Epithelial cell of proximal tubule (primary cell): ENCODE results near the gene RIBC1. TPM values are rescaled to one million over a fixed set of nuclear protein-coding genes. Genes with fewer than 3 reads are reported as not detected.

ENCODE experiments used
- DNase-seq: peaks from one replicate; pipeline ENCODE4 v3.0.0-alpha.2; 2011; ENCODE audit warnings: low read depth
- H3K4me3 ChIP-seq: 2 replicates; pipeline ENCODE4 v1.5.1; 2011; ENCODE audit warnings: low read depth, mild to moderate bottlenecking, low read length
- CTCF ChIP-seq: conservative IDR thresholded peaks from 2 replicates; pipeline ENCODE4 v1.5.1; 2012; ENCODE audit warnings: low read depth, mild to moderate bottlenecking, low read length
- total RNA-seq: library from RNA; depleted of rRNA; stranded (reverse); fragments of >200 nt; gene quantifications from 2 replicates; pipeline ENCODE4 v1.2.3, GENCODE V29; 2015

RIBC1 gene
- total RNA-seq, 1 donor from 2014 or later = 0.92 TPM

- no peak for TF ChIP-seq CTCF
- no peak for DNase-seq
- peak within 1 kb of the TSS; percentile 85 for H3K4me3 ChIP-seq
Observed at GRCh38 chrX:53433651-53434639, 11.3 kb downstream of the RIBC1 start, which contains the start of gene HSD17B10. Gene HSD17B10, minus strand, starts transcription at chrX:53434370. Its CDS starts 25 bp downstream, at chrX:53434345.

DNA sequence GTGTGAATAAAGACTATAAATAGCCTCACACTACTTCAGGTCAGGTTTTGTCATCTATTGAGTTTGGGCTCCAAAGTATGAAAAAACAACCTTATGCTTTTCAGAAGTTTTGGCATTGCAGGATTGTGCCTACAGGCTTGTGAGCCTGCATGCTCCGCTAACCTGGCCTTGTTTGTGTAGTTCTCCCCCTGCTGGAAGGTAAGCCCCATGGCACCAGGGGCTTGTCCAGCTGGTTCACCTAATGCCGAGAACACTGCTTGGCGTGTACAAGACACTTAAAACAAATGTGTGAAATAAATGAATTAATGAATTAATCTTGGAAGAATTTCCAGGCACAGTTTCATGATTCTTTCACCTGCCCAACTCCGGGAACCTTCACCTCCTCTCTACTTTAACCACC is 13.3 kb downstream of the RIBC1 start:
- DNase-seq = no peak
- H3K4me3 ChIP-seq = no peak overlapping the region
- peak; percentile 72 for TF ChIP-seq CTCF

DNA sequence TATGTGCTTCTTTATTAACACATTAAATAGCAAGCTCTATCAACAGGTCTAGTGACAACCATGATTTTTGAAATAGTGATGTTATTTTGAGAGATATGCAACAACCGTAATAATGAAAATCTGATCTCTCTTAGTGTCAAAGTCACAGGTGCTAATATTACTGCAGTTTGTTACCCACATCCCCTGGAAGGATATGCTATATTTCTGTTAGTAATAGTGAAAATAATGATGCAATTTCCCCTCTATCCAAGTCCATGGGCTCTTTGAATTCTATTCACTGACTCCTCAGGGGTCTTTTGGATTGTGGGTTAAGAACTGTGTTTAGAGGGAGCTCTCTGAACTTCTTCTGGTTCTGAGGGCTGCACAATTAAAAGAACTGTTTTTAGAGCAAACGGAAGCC is 14.5 kb downstream of the RIBC1 start:
- no peak for TF ChIP-seq CTCF

DNA sequence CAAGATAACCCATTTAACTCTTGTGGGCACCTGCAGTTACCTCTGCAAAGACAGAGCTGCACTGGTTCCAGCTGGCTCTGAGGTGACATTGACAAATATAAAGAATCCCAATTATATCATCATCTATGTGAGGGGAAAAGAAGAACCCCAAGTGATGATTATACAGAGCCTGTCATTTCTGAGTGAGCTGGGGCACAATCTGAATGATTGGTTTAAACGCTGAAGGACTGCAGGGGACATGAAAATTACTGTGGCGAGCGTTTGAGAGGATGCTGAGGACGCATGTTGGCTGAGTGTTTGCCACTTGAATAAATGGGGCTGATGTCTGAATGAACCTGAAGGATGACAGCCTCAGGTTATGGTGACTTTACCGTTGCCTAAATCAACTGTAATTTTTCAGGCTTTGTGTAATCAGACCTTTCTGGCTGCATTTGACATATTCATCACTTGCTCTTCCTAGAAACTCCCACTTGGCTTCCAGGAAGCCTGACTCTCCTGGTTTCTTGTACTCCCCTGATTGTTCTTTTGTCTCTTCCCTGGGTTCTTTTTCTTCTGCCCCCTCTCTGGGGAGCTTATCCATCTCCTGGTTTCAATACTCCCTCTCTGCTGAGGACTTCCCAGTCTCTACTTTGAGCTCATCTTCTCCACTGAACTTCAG is 15.6 kb downstream of the RIBC1 start:
- no peak for TF ChIP-seq CTCF
- no peak overlapping the region for H3K4me3 ChIP-seq
- no peak for DNase-seq

More for the DNA sequence above, 14.5 kb downstream of the RIBC1 start:
- no peak overlapping the region for H3K4me3 ChIP-seq
- no peak for DNase-seq

DNA sequence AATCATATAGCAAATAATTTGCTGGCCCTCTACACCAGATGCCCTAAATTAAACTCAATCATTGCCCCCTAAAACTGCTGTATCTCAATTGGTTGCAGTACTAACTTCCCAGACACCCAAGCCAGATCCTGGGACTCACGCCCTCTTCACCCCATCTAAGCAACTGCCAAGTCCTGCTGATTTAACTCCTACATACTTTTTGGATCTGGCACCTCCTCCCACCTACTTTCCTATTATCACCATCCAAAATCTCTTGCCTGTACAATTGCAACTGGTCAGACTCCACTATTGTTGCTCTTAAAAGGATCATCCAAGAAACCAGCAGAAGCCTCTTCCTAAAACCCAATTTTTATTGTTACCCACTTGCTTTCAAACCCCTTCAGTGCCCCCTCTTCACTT is 16.2 kb downstream of the RIBC1 start:
- no peak for TF ChIP-seq CTCF
- DNase-seq = no peak
- no peak overlapping the region for H3K4me3 ChIP-seq

GRCh38 chrX:53440101-53440500 is 17.4 kb downstream of the RIBC1 start:
- TF ChIP-seq CTCF = no peak
- no peak overlapping the region for H3K4me3 ChIP-seq
- no peak for DNase-seq
